ACC112 (cell line): ENCODE data around the gene C1orf141.
A peak's percentile ranks its signal among the peaks of the same experiment; 100 is the strongest.
"Not testable (repeated sequence)": the region's sequence is repeated elsewhere in the genome, so short reads cannot be mapped to it uniquely, and the experiment has no call there.

Experiments
- H2AFZ ChIP-seq: fragments of 200-600 bp; sonication (generic); one replicate; pipeline ENCODE4 v1.6.0; 2017; ENCODE audit warnings: antibody characterized with exemption, low read length; ENCODE audit not compliant: unreplicated experiment
- H3K27ac ChIP-seq: fragments of 200-600 bp; sonication (generic); 2 replicates; pipeline ENCODE4 v1.5.1; 2014; ENCODE audit warnings: low read depth, mild to moderate bottlenecking, antibody characterized with exemption, low read length, moderate library complexity
- H3K27me3 ChIP-seq: fragments of 200-600 bp; sonication (generic); 2 replicates; pipeline ENCODE4 v1.6.1; 2014; ENCODE audit warnings: mild to moderate bottlenecking, antibody characterized with exemption, low read length, moderate library complexity, mixed read lengths; ENCODE audit not compliant: insufficient read depth
- H3K36me3 ChIP-seq: fragments of 200-600 bp; sonication (generic); 2 replicates; pipeline ENCODE4 v1.6.1; 2016; ENCODE audit warnings: mild to moderate bottlenecking, antibody characterized with exemption, low read length, moderate library complexity, mixed read lengths; ENCODE audit not compliant: insufficient read depth
- H3K4me1 ChIP-seq: fragments of 200-600 bp; sonication (generic); one replicate; pipeline ENCODE4 v1.6.1; 2016; ENCODE audit warnings: low read length, mixed read lengths; ENCODE audit not compliant: insufficient read depth, unreplicated experiment, control insufficient read depth
- H3K4me3 ChIP-seq: fragments of 200-600 bp; sonication (generic); 2 replicates; pipeline ENCODE4 v1.5.1; 2014; ENCODE audit warnings: mild to moderate bottlenecking, low read depth, low read length
- H3K79me2 ChIP-seq: fragments of 200-600 bp; sonication (generic); one replicate; pipeline ENCODE4 v1.6.0; 2016; ENCODE audit warnings: low read length; ENCODE audit not compliant: control insufficient read depth, unreplicated experiment, insufficient read depth

C1orf141 gene

GRCh38 chr1:67165468-67166041 lies 30.8 kb upstream of the C1orf141 start:
- H3K27me3 ChIP-seq, result no peaks in the 10 kb centered on the region; the same call in 1 of the 2 replicates

GRCh38 chr1:67162954-67163353 lies 28.2 kb upstream of the C1orf141 start:
- H3K36me3 ChIP-seq, result no peaks in the 10 kb centered on the region
- H3K27me3 ChIP-seq, result no peaks in the 10 kb centered on the region; the same call in 1 of the 2 replicates
- no peak overlapping the region for H3K27ac ChIP-seq
- H3K4me1 ChIP-seq, result peaks cover 4% of the 10 kb centered on the region
- no peaks in the 10 kb centered on the region for H3K79me2 ChIP-seq
- H2AFZ ChIP-seq, result no peak overlapping the region
- H3K4me3 ChIP-seq, result no peak overlapping the region

More at GRCh38 chr1:67165468-67166041, 30.8 kb upstream of the C1orf141 start:
- Histone ChIP-seq H3K4me3 (no peak overlapping the region), H3K36me3 (no peaks in the 10 kb centered on the region), H3K79me2 (no peaks in the 10 kb centered on the region), H2AFZ (no peak overlapping the region), H3K27ac (no peak overlapping the region), H3K4me1 (peaks cover 4% of the 10 kb centered on the region)

GRCh38 chr1:67159233-67159632 lies 24.5 kb upstream of the C1orf141 start:
- Histone ChIP-seq H3K27ac (no peak overlapping the region), H2AFZ (no peak overlapping the region), H3K4me3 (no peak overlapping the region), H3K4me1 (peaks cover 4% of the 10 kb centered on the region), H3K79me2 (no peaks in the 10 kb centered on the region), H3K36me3 (no peaks in the 10 kb centered on the region), H3K27me3 (peaks cover 23% of the 10 kb centered on the region)

- H3K4me1 ChIP-seq, result no peaks in the 10 kb centered on the region
- H3K27me3 ChIP-seq, result peaks cover 23% of the 10 kb centered on the region
- no peak overlapping the region for H3K4me3 ChIP-seq
- no peak overlapping the region for H2AFZ ChIP-seq
- no peaks in the 10 kb centered on the region for H3K79me2 ChIP-seq
- H3K27ac ChIP-seq, result no peak overlapping the region
- H3K36me3 ChIP-seq, result no peaks in the 10 kb centered on the region
Measured at GRCh38 chr1:67158401-67158800, 23.6 kb upstream of the C1orf141 start.

GRCh38 chr1:67150931-67151330 lies 16.2 kb upstream of the C1orf141 start:
- H3K36me3 ChIP-seq, result no peaks in the 10 kb centered on the region
- H3K4me3 ChIP-seq, result no peak overlapping the region
- no peaks in the 10 kb centered on the region for H3K79me2 ChIP-seq
- peaks cover 11% of the 10 kb centered on the region for H3K27me3 ChIP-seq
- peaks cover 8% of the 10 kb centered on the region for H3K4me1 ChIP-seq
- no peak overlapping the region for H3K27ac ChIP-seq
- H2AFZ ChIP-seq, result no peak overlapping the region

GRCh38 chr1:67149179-67149770 lies 14.5 kb upstream of the C1orf141 start:
- Histone ChIP-seq H2AFZ (peak overlapping the region; percentile 91), H3K36me3 (no peaks in the 10 kb centered on the region), H3K27ac (no peak overlapping the region), H3K79me2 (no peaks in the 10 kb centered on the region), H3K4me3 (peak overlapping the region; percentile 14; the same call in 1 of the 2 replicates), H3K27me3 (peaks cover 5% of the 10 kb centered on the region; the same call in 1 of the 2 replicates), H3K4me1 (peaks cover 8% of the 10 kb centered on the region)

GRCh38 chr1:67148516-67149178 lies 13.9 kb upstream of the C1orf141 start:
- H3K36me3 ChIP-seq, result no peaks in the 10 kb centered on the region
- H3K79me2 ChIP-seq, result no peaks in the 10 kb centered on the region
- H3K4me1 ChIP-seq, result peaks cover 8% of the 10 kb centered on the region
- peak overlapping the region; percentile 14; the same call in 1 of the 2 replicates for H3K4me3 ChIP-seq
- peak overlapping the region; percentile 91 for H2AFZ ChIP-seq
- no peak overlapping the region for H3K27ac ChIP-seq
- H3K27me3 ChIP-seq, result peaks cover 5% of the 10 kb centered on the region; the same call in 1 of the 2 replicates

- H3K4me3 ChIP-seq, H3K27me3 ChIP-seq, H3K4me1 ChIP-seq, H2AFZ ChIP-seq, H3K27ac ChIP-seq, H3K36me3 ChIP-seq, H3K79me2 ChIP-seq: not testable (repeated sequence)
Measured at GRCh38 chr1:67147973-67148372, 13.2 kb upstream of the C1orf141 start.

GRCh38 chr1:67146539-67146938 lies 11.8 kb upstream of the C1orf141 start:
- H3K79me2 ChIP-seq, result no peaks in the 10 kb centered on the region

GRCh38 chr1:67146101-67146500 lies 11.3 kb upstream of the C1orf141 start:
- Histone ChIP-seq H3K36me3 (no peaks in the 10 kb centered on the region), H3K27ac (no peak overlapping the region), H2AFZ (no peak overlapping the region), H3K4me3 (no peak overlapping the region), H3K4me1 (peaks cover 8% of the 10 kb centered on the region), H3K27me3 (no peaks in the 10 kb centered on the region), H3K79me2 (no peaks in the 10 kb centered on the region)

More at GRCh38 chr1:67146539-67146938, 11.8 kb upstream of the C1orf141 start:
- Histone ChIP-seq H3K36me3 (no peaks in the 10 kb centered on the region), H3K4me3 (no peak overlapping the region), H3K4me1 (peaks cover 8% of the 10 kb centered on the region), H3K27me3 (no peaks in the 10 kb centered on the region), H2AFZ (no peak overlapping the region), H3K27ac (no peak overlapping the region)

GRCh38 chr1:67144696-67145095 lies 9.9 kb upstream of the C1orf141 start:
- Histone ChIP-seq H3K27ac (no peak overlapping the region), H3K79me2 (no peaks in the 10 kb centered on the region), H3K4me3 (no peak overlapping the region), H3K36me3 (no peaks in the 10 kb centered on the region), H3K4me1 (peaks cover 8% of the 10 kb centered on the region), H2AFZ (no peak overlapping the region), H3K27me3 (no peaks in the 10 kb centered on the region)
